ELF-1 (cell line): ENCODE results near the gene LARP7.
"Not testable (repeated sequence)": the region's sequence is repeated elsewhere in the genome, so short reads cannot be mapped to it uniquely, and the experiment has no call there.

Source experiments
- DNase-seq: peaks from one replicate; pipeline ENCODE4 v3.0.0-alpha.2; 2016; ENCODE audit warnings: low read depth, low spot score

The LARP7 gene

GRCh38 chr4:112636688-112637551 lies at the start of gene LARP7, which contains the start of gene ZGRF1:
TSS of gene LARP7 (plus strand) at chr4:112637143. CDS start at chr4:112644670, 7,527 bp downstream.
TSS of gene ZGRF1 (minus strand) at chr4:112636909. CDS start at chr4:112633176, 3,733 bp downstream.
- DNase-seq, result peak; percentile 100

DNA sequence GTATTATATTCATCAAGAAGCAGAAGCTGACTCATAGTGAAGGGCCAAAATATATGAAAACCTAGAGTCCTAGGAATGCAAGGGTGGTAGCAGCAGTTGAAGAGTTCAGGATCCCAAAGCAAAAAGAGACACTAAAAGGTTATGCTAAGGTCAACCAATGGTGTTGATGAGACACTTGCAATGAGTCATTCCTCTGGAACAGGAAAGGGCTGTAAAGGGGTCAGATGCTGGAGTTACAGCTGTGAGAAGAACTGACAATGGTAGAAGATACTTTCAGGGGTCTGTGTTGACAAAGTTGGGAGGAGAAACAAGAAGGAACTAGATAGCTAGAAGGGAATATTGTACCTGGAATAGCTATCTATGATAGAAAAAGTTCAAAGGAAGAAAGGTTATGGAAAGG lies 47.7 kb upstream of the LARP7 start:
- no peak for DNase-seq

GRCh38 chr4:112591593-112591992 lies 45.4 kb upstream of the LARP7 start:
- DNase-seq, result no peak

DNA sequence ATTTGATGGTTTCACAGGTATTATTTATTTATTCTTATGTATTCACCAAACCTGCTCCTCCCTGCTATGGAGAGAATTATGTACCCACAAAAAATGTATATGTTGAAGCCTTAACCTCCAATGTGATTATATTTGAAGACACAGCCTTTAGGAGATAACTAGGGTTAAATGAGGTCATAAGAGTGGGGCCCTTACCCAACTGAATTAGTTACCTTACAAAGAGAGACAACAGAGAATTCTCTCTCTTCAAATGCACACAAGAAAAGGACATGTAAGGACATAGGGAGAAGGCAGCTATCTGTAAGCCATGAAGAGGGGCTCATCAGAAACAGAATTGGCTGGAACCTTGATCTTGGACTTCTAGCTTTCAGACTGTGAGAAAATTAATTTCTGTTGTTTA lies 44.2 kb upstream of the LARP7 start:
- DNase-seq, result no peak

GRCh38 chr4:112593438-112594133 lies 43.4 kb upstream of the LARP7 start:
- DNase-seq, result no peak

DNA sequence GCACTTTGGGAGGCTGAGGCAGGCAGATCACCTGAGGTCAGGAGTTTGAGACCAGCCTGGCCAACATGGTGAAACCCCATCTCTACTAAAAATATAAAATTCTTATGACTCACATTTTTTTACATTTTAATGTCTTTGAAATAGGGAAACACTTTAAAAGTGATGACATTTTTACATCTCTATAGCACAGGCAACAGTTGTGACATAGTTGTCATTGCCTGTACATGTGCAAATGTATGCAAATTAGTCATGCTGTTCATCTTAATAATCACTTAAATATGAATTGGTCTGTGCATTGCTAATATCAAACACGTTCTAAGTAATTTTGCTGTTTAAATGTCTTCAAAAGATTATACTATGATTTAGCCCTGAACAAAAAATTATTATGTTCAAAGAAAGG lies 42.0 kb upstream of the LARP7 start:
- no peak for DNase-seq

- DNase-seq, result peak; percentile 33
These were observed 32.4 kb upstream of the LARP7 start for GRCh38 chr4:112604589-112604988.

DNA sequence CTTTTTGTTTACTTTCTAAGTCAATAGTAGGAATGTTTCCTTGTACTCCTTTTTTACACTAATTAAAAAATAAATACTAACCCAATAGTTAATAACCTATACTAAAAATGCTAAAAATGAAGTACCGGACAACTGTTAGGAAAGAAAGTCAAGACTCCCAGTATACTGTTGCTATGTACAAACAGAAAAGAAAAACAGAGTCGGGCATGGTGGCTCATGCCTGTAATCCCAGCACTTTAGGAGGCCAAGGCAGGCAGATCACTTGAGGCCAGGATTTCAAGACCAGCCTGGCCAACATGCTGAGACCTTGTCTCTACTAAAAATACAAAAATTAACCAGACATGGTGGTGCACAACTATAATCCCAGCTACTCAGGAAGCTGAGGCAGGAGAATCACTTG lies 24.1 kb upstream of the LARP7 start:
- DNase-seq, result not testable (repeated sequence)

DNA sequence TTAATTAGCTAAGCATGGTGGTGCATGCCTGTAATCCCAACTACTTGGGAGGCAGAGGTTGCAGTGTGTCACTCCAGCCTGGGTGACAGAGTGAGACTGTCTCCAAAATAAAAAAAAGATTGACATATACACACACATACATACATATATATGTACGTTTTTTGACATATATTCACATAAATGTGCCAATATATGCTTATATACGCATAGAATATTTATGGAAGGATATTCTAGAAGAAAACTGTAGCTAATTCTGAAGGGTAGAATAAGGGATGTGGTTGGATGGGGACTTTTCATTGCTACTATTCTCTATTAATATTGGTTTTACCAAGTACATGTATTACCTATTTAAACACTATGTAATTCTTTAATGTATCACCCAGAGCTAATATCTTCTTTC lies 20.0 kb upstream of the LARP7 start:
- no peak for DNase-seq

- DNase-seq, result no peak
These were observed 10.7 kb upstream of the LARP7 start for GRCh38 chr4:112626228-112626627.

GRCh38 chr4:112633477-112634235 lies 3.3 kb upstream of the LARP7 start:
- DNase-seq, result no peak

DNA sequence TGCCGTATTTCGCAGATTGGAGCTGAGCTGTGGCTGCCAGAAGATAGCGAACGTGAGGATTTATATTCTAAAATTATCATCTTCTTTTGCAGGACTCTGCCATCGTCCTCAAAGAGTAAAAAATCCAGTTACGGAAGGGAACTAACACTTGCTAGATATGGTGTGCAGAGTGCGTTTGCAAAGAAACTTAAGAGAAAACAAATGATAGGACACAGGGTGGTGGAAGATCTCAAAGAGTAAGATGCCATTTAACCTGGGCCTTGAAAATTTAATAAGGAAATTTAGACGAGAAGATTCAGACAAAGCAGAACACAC lies 566 bp downstream of the LARP7 start:
- no peak for DNase-seq

- DNase-seq, result no peak
These were observed 5.6 kb downstream of the LARP7 start for GRCh38 chr4:112642526-112642925.

- DNase-seq, result not testable (repeated sequence)
These were observed 7.9 kb downstream of the LARP7 start for GRCh38 chr4:112644595-112645535.

DNA sequence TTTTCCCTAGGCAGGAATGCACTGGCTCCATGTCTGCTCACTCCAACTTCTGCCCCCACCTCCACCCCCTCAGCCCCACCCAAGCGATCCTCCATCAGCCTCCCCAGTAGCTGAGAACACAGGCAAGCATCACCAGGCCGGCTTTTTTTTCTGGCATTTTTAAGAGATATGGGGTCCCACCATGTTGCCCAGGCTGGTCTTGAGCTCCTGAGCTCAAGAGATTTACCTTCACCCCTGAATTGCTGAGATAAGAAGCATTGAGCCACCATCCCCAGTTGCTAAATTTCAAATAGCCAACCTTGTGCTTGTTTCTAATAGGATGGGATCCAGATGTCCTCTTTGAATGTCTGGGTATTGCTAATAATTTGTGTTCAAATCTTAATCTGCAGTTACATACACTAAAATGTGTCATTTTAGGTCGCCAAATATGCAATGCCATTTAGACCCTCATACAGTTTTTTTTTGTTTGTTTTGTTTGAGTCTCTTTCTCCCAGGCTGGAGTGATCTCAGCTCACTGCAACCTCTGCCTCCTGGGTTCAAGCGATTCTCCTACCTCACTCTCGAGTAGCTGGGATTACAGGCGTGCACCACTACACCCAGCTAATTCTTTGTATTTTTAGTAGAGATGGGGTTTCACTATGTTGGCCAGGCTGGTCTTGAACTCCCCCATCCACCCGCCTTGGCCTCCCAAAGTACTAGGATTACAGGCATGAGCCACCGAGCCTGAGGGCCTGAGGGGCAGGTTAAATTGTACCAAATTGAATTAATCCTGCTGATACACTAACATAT lies 8.8 kb downstream of the LARP7 start:
- peak; percentile 80 for DNase-seq

DNA sequence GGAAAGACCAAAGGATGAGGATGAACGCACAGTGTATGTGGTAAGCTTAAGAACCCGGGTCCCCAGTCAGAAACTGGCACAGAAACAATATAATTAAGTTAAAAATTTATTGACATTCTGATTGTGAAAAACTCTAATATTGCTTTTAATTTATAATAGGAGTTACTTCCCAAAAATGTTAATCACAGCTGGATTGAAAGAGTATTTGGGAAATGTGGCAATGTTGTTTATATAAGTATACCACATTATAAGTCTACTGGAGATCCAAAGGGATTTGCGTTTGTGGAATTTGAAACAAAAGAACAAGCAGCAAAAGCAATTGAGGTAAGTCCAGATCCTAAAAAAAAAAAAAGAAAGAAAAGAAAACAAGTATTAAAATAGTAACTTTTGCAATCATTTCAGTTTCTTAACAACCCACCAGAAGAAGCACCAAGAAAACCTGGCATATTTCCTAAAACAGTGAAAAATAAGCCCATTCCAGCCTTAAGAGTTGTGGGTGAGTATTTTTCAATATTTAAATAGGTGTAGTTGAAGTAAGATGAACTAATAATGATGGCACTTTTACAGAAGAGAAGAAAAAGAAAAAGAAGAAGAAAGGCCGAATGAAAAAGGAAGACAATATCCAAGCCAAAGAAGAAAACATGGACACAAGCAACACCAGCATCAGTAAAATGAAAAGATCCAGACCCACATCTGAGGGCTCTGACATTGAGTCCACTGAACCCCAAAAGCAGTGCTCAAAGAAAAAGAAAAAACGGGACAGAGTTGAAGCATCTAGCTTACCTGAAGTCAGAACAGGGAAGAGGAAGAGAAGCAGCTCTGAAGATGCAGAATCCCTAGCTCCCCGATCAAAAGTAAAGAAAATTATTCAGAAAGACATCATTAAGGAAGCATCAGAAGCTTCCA lies 9.9 kb downstream of the LARP7 start:
- no peak for DNase-seq

- no peak for DNase-seq
These were observed 10.8 kb downstream of the LARP7 start for GRCh38 chr4:112647785-112648184.

- DNase-seq, result peak; percentile 77
These were observed 11.5 kb downstream of the LARP7 start for GRCh38 chr4:112648263-112649054.

GRCh38 chr4:112649055-112649408 lies 12.1 kb downstream of the LARP7 start:
- no peak for DNase-seq
